ENCODE data around the gene TMCC3.

GRCh38 chr12:94670898-94671297 lies 20.5 kb upstream of the TMCC3 start:
- no peak for TF ChIP-seq EZH2 (IDR thresholded peaks at IDR 0.05; ENCODE audit: low read depth, unreplicated experiment)
- no peak for TF ChIP-seq CTCF (conservative IDR thresholded peaks at IDR 0.05; ENCODE audit: low read depth in 2 of 2)
- no peak for TF ChIP-seq EZH2phosphoT487 (IDR thresholded peaks at IDR 0.05; ENCODE audit: unreplicated experiment)
- TF ChIP-seq REST (IDR thresholded peaks at IDR 0.05; ENCODE audit: unreplicated experiment) = no peak
- TF ChIP-seq POLR2AphosphoS5 (IDR thresholded peaks at IDR 0.05; ENCODE audit: low read depth) = no peak

Measured in GM23338 (cell line).